ENCODE measurements around the gene NUP153.
"Not testable (repeated sequence)": the region's sequence is repeated elsewhere in the genome, so short reads cannot be mapped to it uniquely, and the experiment has no call there.

NUP153 gene

GRCh38 chr6:17706580-17707370 is at the start of gene NUP153:
Gene NUP153, minus strand, starts transcription at chr6:17706925. Its CDS starts 538 bp downstream, at chr6:17706387.
- DNase-seq, result peak; percentile 98

- no peak for DNase-seq
These were observed 47.5 kb upstream of the NUP153 start for GRCh38 chr6:17754254-17754653.

DNA sequence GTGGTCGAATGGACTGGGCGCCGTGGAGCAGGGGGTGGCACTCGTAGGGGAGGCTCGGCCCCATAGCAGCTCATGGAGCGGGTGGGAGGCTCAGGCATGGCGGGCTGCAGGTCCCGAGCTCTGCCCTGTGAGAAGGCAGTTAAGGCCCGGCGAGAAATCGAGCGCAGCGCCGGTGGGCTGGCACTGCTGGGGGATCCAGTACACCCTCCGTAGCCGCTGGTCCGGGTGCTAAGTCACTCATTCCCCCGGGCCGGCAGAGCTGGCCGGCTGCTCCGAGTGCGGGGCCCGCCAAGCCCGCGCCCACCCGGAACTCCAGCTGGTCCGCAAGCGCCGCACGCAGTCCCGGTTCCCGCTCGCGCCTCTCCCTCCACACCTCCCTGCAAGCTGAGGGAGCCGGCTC is 38.6 kb upstream of the NUP153 start:
- not testable (repeated sequence) for DNase-seq

DNA sequence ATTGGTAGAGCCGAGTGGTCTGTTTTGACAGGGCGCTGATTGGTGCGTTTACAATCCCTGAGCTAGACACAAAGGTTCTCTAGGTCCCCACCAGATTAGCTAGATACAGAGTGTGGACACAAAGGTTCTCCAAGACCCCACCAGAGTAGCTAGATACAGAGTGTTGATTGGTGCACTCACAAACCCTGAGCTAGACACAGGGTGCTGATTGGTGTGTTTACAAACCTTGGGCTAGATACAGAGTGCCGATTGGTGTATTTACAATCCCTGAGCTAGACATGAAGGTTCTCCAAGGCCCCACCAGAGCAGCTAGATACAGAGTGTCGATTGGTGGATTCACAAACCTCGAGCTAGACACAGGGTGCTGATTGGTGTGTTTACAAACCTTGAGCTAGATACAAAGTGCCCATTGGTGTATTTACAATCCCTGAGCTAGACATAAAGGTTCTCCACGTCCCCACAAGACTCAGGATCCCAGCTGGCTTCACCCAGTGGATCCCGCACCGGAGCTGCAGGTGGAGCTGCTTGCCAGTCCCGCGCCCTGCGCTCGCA is 38.1 kb upstream of the NUP153 start:
- DNase-seq, result not testable (repeated sequence)

DNA sequence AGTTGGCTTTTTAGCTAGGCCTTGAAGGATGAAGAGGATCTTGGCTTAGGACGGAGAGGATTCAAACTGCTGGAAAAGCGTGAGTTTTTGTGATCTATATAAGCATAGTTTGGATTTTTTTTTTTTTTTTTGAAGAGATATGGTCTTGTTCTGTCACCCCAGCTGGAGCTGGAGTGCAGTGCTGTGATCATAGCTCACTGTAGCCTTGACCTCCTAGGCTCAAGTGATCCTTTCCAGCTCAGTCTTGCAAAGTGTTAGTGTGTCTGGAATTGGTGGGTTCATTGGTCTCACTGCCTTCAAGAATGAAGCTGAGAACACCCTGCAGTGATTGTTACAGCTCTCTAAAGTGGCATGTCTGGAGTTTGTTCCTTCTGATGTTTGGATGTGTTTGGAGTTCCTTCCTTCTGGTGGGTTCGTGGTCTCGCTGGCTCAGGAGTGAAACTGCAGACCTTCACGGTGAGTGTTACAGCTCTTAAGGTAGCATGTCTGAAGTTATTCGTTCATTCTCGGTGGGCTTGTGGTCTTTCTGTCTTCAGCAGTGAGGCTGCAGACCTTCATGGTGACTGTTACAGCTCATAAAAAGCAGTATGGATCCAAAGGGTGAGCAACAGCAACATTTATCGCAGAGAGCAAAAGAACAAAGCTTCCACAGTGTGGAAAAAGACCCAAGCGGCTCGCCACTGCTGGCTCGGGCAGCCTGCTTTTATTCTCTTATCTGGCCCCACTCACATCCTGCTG is 37.5 kb upstream of the NUP153 start:
- no peak for DNase-seq

- no peak for DNase-seq
These were observed 34.8 kb upstream of the NUP153 start for GRCh38 chr6:17741507-17741906.

DNA sequence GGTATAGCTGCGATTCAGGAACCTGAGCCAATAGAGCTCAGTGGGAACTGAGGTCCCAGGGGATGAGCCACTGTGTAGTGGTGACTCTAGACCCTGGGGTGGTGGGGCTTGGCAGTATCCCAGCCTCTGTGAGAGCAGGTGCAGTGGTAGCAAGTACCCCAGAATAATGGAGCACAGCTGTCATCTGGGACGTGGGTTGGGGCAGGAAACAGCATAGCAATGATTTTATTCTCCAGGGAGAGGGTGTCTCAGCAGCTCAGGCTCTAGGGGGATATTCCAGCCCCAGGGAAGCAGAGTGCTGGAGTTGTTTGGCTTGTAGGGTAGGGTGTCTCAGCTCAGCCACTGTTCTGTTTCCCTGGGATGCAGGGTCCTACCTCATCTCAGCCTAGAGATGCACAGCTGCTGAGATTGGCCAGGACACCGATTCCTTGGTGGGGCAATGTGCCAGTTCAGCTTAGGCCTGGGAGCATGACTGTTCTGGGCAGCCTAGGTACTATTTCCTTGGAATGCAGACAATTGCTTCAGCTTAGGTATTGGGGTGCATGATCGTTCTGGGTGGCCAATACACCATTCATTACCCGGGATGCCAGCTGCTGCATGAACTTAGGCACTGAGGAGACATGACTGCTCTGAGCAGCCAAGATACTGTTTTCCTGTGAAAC is 34.0 kb upstream of the NUP153 start:
- DNase-seq, result peak; percentile 6

DNA sequence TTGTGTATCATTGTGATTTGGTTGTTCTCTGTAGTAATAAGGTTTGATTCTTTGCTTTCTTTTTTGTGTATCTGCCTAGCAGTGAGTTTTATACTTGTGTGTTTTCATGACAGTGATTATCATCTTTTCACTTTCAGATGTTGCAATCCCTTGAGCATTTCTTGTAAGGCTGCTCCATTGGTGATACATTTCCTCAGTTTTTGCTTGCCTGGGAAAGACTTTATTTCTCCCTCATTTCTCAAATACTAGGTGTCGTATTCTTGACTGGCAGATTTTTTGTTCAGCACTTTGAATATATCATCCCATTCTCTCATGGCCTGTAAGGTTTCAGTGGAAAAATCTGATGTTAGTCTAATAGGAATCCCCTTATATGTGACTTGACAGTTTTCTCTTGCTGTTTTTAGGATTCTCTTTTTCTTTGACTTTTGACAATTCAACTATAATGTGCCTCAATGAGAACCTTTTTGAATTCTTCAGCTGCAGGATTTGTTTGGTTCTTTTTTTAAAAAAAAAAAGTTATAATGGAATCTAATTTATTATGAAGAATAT is 31.1 kb upstream of the NUP153 start:
- DNase-seq, result no peak

DNA sequence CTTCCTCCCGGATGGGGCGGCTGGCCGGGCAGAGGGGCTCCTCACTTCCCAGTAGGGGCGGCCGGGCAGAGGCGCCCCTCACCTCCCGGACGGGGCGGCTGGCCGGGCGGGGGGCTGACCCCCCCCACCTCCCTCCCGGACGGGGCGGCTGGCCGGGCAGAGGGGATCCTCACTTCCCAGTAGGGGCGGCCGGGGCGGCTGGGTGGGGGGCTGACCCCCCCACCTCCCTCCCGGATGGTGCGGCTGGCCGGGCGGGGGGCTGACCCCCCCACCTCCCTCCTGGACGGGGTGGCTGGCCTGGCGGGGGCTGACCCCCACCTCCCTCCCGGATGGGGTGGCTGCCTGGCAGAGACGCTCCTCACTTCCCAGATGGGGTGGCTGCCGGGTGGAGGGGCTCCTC is 28.6 kb upstream of the NUP153 start:
- not testable (repeated sequence) for DNase-seq

GRCh38 chr6:17730078-17730704 is 23.5 kb upstream of the NUP153 start:
- DNase-seq, result peak; percentile 17

DNA sequence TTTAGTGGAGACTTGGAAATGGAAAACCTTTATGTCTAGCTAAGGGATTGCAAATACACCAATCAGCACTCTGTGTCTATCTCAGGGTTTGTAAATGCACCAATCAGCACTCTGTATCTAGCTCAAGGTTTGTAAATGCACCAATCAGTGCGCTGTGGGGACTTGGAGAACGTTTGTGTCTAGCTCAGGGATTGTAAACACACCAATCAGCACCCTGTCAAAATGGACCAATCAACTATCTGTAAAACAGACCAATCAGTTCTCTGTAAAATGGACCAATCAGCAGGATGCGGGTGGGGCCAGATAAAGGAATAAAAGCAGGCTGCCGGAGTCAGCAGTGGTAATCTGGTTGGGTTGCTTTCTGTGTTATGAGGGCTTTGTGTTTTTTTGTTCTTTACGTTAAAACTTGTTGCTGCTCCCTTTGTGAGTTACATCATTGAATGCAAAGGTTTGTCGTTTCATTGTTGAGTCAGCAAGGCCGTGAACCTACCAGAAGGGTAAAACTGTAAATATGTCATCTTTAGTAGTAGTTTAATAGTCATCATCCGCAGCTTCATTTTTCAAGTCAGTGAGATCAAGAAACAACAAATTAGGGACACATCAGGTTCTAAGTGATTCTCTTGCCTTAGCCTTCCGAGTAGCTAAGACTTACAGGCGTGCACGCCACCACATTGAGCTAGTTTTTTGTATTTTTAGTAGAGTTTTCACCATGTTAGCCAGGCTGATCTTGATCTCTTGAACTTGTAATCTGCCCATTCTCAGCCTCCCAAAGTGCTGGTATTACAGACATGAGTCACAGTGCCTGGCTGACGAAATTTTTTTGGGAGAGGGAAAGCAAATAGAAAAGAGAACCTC is 22.7 kb upstream of the NUP153 start:
- DNase-seq, result no peak

- DNase-seq, result no peak
These were observed 22.0 kb upstream of the NUP153 start for GRCh38 chr6:17728551-17729222.

GRCh38 chr6:17725083-17725482 is 18.4 kb upstream of the NUP153 start:
- peak; percentile 46 for DNase-seq

- DNase-seq, result no peak
These were observed 17.6 kb upstream of the NUP153 start for GRCh38 chr6:17724341-17724740.

GRCh38 chr6:17721671-17722070 is 14.9 kb upstream of the NUP153 start:
- no peak for DNase-seq

DNA sequence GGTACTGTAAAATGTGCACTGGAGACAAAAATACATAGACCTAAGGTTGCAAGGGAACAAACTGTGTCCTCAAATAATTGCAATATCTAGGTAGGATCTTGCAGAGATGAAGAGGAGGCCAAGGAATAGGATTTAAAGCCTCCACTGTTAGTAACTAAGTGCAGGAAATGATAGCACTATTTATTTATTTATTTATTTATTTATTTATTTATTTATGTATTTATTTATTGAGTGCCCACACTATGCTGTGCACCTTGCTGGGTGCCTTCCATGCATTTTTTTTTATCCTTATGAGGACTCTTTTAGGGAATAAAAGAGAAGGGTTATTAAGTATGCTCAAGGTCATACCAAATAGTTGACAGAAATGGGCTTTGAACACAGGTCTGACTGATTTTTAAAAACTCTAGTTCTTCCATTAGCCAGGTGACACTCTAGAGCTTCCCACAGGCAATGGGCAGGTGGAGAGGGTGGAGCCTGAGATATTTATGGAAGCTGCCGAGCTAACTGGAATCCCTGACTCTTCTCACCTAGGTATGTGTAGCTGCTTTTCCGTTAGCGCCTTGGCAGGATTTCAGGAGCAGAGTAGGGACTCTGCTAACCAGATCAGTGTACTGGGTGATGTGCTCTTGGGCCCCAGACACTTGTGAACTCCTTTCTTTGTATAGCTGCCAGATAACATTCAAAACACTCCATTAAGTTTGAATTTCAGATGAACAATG is 12.8 kb upstream of the NUP153 start:
- no peak for DNase-seq

GRCh38 chr6:17716221-17716620 is 9.5 kb upstream of the NUP153 start:
- peak; percentile 36 for DNase-seq

DNA sequence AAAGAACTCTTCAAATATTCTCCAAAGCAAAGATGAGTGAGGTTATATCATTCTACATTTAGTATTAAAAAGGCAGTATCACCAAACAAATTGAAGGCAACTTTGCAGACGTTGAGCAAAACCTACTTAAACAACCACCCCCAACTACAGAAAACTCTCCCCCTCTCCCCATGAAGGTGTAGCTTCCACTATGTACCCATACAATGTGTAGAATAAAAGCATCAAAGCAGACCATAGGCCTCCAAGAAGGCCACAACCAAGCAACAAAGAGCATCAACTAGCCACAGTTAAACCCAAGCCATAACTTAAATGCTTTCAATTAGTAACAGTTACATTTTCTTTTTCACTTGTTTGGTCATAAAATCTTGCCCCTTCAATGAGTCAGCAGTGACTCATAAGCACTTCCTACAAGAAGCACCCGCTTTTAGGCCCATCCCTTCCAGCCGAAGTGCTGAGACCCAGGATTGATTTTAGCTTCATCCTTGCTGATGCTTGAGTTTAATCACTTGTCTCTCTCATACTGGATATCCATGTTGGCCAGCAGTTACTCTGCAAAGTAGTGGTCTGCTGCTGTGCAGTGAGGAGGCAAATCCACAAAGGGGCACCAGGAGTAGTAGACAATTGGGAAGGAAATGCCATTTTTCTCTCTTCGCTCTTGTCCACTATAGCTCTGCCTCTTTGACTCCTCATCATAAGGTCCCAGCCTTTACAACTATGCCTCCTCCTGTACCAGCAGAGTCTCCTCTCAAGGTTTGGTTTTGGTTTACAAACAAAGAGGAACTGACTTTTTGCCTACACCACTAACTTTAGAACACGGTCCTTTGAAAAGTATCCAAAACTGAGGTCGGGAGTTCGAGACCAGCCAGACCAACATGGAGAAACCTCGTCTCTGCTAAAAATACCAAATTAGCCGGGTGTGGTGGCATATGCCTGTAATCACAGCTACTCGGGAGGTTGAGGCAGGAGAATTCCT is 8.4 kb upstream of the NUP153 start:
- DNase-seq, result peak; percentile 94

- peak; percentile 11 for DNase-seq
These were observed 7.5 kb upstream of the NUP153 start for GRCh38 chr6:17714177-17714576.
